Fibroblast of upper back skin (primary cell): ENCODE data around the gene MSH3.
"Not testable (repeated sequence)": the region's sequence is repeated elsewhere in the genome, so short reads cannot be mapped to it uniquely, and the experiment has no call there.

Experiments used
- DNase-seq: peaks from one replicate; pipeline ENCODE4 v3.0.0-alpha.2; 2013

MSH3 gene

DNA sequence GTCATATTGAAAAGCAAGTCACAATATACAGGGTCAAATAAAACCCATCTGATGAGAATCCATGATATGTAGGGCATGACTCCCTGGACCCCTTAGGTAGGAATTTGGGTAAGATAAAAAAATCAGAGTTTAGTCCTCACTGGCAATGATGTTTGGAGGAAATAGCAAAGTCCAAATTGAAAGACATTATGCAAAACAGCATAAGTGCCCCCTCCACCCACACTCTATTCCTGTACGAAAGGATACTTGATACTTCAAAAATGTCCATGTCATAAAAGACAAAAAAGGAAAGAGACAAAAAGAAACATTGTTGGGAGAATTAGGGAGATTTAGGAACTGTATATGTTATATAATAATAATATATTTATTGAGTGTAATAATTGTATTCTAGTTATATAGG is 209.7 kb downstream of the MSH3 start:
- DNase-seq: no peak

DNA sequence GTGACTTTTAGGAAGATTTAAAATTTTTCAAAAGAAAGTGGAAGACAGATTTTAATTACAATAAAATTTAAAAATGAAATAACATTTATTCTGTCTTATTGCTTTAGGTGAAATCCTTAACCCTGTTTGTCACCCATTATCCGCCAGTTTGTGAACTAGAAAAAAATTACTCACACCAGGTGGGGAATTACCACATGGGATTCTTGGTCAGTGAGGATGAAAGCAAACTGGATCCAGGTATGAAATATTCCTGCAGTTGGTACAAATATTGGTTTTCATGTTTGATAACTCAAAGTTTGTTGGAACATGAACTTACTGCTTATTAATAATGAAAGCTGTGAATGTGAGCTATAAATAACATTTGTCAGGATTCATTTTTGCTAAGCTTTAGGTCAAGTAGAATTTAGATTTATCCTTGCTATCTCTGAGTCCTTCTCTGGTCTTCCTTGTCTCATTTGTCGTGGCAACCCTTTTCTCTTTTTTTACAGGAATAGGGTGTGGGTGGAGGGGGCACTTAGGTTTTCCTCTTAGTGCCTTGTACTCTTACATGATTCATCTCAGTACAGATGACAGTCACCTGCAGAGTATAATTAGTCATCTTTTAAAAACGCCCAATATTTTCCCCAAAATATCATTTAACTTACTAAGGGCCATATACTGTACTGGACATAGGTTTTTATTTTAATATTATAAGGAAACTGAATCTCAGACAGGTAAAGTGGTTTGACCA is 210.4 kb downstream of the MSH3 start:
- no peak for DNase-seq

DNA sequence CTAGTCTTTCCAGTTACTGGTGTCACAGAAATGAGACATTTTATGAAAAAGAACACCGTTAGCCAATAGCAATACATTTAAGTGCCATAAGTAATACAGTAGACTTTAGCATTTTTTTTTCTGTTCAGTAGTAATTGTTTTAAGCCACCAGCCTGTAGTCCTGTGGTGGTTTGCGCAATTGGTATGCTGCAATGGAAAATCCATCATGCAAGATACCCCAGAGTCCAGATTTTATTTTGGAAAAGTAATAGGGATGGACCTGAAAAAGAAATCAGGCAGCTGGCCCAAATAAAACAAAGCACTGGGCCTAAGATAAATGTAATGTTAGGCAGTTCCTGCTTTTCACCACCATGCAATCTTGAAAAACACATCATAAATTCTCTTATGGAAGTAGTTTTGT is 211.1 kb downstream of the MSH3 start:
- DNase-seq: peak; percentile 80

DNA sequence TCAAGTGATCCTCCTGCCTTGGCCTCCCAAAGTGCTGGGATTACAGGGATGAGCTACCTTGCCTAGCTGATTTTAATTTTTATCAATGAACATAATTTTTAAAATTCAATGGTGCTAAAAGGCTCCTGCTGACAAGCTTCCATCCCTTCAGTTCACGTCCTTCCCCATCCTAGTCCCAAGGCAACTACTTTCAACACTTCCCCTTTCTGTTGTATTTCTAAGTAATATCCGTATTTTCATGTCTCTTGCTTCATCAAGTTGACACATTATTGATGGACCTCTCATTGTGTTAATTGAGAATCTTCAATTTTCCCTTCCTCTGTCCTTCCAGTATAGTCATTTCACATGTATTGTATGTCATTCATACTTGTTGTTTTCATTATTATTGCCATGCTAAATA is 211.9 kb downstream of the MSH3 start:
- no peak for DNase-seq

DNA sequence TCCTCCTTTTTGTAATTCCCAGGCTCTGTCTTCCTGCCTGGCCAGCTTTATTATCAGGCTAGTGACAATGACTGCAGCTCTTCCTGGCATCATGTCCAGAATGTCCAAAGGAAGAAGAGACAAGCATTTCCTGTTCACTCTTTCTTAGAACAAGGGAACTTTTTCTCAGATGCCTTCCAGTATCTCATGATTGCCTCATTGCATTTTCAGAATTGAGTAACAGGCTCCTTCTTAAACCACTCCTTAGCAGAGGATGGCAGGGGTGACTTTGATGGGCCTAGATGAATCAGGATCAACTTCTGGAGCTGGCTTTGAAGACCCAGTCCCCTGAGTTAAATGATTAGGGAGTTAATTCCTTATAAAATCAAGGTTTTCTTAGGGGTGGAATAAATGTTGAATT is 212.8 kb downstream of the MSH3 start:
- no peak for DNase-seq

DNA sequence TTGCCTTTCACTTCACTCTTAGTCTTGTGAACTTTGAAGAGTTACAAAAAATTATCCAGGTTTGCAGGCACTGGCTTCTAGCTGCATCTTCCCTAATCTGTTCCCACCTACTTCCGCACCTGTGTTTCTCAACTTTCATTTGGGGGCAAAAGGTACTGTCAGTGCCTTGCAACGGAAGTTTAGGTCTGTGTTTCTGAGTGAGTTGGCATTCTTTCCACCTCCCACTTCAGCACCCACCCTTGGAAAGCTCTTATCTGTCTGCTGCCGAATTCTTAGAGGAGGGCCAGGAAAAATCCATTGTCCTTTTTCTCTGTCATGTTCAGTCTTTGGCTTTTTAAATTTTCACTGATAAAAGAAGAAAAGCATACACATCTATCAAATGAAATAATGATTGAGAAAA is 216.0 kb downstream of the MSH3 start:
- no peak for DNase-seq

DNA sequence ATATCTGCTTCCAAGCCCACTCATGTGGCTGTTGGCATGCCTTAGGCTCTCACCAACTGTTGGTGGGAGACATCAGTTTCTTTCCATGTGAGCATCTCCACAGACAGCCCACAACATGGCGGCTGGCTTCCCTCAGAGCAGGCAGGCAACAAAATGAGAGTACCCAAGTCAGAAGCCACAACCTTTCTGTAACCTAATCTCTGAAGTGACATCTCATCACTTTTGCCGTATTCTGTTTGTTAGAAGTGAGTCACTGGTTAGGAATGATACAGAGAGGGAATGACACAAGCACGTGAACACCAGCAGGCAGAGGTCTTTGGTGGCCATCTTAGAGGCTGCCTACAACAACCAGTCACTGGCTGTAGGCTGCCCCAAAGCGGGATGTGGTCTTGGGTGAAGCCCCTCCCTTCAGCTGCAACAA is 217.1 kb downstream of the MSH3 start:
- DNase-seq: peak; percentile 45

DNA sequence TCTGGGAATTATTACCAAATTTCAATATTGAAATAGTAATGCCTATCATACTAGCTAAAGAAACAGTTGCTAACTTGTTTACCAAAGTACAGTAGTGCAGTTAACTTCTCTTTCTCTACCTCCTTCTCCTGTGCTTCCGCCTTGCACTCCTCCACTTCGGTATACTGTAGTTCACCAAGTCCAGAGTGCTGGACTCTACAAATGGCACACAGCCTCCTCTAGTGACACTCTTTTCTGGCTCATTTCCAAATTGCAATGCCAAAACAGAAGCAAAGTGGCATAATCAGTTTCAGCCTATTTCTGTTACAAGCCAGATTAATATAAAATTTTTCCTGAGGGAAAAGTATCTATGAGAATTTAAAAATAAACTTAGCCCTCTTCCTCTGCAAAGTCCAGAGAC is 219.7 kb downstream of the MSH3 start:
- no peak for DNase-seq

DNA sequence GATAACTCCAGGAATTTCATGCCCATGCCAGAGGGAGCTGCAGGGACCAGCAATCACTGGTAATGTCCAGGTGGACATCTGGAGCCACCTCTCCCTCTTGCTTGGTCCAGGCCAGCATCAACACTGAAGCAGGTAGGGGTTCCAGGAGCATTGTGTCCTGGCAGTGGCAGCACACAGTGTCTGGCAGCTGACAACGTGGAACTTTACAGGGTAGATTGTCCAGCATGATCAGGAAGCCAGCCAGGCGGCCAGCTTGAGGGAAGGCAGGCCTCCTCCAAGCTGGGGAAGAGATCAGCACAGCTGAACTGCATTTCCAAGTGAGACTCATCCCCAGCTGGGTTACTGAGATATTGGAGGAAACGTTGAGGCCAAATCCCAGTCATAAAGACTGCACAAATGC is 223.1 kb downstream of the MSH3 start:
- DNase-seq: no peak

DNA sequence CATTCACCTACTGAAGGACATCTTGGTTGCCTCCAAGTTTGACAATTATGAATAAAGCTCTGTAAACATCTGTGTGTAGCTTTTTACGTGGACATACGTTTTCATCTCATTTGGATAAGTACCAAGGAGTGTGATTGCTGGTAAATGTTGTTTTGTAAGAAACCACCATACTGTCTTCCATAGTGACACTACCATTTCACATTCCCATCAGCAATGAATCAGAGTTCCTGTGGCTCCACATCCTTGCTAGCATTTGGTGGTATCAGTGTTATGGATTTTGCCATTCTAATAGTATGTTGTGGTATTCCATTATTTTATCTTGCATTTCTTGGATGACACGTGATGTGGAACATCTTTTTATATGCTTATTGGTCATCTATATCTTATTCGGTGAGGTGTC is 227.3 kb downstream of the MSH3 start:
- DNase-seq: no peak

DNA sequence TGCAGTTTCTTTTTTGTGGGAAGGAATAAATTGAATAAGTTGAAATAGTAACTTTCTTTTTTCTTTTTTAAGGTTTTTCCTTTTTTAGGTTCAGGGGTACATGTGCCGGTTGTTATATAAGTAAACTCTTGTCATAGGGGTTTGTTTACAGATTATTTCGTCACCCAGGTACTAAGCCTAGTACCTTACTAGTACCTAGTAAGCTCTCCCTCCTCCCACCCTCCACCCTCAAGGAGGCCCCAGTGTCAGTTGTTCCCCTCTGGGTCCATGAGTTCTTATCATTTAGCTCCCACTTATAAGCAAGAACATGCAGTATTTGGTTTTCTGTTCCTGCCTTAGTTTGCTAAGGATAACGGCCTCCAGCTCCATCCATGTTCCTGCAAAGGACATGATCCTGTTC is 228.9 kb downstream of the MSH3 start:
- DNase-seq: not testable (repeated sequence)

DNA sequence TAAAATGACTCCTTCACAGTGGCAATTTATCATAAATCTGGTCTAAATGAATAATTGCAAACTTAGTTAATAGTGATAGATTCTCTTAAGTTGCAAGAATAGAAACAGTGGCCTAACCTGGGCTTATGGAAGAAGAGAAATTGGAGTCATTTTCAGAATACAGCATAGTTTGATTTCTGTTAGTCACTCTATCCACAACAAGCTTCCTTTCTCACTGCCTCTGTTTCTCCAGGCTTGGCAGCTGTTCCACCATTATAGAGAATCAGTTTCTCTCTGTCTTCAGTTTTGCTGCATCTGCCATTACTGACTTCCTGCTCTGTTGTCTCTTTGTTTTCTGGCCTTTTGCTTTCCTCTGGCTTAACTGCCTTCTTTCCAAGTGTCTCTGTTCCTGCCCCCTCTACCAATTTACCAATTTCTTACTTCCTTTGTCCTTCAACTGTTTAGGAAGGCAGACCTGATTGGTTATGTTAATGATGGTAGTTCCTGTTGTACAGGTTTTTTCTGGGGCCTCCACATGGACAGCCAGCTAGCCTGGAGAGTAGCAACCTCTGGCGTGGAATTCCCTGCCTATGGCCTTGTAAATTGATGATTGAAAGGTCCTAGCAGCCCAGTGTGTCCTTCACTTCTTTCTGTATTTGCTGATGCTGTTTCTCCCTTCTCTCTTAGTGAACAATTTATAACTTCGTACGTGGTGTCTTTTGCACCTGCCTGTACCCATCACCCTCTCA is 229.8 kb downstream of the MSH3 start:
- DNase-seq: no peak

DNA sequence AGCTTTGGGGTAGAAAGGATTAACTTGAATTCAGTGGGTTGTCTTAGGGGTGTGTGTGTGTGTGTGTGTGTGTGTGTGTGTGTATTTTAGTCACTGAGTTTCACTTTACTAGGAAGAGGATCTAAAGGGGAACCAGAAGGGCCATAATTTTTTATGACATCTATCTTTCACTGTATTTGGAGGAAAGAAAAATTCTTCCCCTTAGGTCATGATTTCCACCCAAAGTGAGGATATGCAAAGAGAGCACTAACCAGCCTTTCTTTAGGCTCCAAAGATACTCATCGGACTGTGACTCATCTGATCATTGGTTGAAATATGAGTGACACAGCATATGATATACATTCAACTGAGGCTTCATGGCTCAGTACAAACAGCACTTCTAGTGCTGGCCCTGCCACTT is 230.5 kb downstream of the MSH3 start:
- peak; percentile 27 for DNase-seq

DNA sequence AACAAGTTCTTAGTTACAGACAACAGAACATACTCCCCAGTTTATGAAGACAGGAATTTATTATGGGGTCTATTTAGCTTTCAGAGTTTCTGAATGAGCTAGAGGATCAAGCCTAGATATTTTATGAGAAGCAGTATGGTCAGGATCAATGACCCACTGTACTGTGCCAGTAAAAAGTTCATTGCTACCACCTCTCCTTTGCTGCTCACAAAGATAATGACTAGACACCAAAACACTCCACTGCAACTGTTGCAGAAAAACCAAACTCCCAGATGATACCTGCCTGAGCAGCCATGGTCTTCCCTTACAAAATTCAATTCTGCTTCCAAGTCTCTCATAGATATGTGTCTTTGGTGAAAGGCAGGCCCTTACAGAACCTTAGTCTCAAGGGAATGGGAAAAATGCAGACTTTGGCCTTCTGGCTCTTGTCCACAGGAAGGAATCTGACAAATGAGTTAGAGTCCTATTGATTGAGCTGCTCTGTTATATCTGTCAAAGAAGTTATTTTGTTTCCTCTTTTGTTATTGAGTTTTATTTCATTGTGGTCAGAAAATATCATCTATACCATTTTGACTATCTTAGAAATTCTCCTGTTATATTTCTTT is 231.0 kb downstream of the MSH3 start:
- DNase-seq: peak; percentile 60

DNA sequence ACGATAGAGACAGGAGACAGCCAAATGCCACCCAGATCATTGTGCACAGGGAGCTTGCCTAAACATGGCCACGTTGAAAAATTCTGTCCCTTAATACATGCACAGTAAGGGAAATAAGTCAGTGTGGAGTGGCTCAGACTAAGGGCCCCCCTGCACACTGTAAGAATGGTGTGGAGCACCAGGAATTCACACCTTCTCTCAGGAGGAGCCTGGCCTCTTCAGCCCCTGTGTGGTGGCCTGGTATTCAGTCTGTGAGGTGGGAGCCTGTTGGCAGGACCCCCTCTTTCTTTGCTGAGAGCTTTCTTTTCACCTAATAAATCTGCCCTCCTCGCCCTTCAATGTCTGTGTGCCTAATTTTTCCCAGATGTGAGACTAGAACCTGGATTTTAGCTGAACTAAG is 239.6 kb downstream of the MSH3 start:
- no peak for DNase-seq

DNA sequence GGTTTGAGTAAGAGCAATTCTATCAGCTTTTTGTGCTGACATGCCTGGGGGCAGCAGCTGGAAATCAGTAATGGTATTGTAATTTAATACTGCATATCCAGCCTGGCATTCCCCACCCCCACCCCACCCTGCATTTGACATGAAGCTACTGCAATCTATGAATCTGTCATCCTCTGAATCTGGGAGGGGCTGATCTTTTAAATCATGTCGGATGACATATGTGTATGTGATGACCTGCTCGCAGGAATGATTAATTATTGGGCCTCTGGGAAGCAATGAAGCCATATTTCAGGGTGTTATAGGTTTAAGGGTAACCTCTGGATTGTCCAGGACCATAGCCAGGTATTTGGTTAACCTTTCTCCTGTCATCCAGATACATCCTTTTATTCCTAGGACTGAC is 241.1 kb downstream of the MSH3 start:
- no peak for DNase-seq

DNA sequence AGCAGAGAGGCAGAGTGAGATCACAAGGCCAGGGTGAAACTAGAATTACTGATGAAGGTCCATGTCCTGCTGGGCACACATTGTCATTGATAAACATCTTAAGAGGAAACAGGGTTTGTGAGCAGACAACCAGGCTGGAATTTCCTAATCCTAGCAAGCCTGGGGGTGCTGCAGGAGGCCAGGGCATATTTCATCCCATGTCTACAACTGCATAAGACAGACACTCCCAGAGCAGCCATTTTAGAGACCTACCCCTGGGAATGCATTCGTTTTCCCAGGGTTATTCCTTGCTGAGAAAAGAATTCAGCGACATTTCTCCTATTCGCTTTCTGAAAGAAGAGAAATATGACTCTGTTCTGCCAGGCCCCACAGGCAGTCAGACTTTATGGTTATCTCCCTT is 248.2 kb downstream of the MSH3 start:
- not testable (repeated sequence) for DNase-seq

DNA sequence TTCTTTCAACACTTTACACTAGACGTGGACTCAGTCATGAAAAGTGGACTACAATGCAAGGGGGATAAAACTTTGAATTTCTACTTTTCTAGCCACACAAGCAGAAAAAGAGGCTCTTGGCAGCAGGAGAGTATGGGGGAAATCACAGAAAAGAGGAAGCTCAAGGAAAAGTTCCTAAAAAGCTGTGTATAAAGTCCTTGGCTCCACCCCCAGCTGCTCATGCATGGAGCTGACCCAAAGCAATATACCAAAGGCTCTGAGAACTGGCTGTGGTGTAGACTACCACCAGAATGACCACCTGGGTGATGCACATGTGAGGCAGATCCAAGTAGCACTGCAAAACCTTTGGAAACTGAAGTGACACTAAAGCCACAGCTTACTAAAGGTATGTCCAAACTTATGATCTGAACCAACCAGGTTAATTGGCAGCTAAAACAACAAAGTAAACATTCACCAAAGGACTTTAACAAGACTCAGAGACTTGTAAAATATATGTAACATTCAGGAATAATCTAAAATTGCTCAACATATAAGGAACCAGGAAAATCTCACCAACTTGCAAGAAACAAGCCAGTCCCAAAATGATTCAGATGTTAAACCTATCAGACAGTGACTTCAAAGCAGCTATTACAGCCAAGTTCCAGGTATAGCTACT is 250.2 kb downstream of the MSH3 start:
- no peak for DNase-seq

DNA sequence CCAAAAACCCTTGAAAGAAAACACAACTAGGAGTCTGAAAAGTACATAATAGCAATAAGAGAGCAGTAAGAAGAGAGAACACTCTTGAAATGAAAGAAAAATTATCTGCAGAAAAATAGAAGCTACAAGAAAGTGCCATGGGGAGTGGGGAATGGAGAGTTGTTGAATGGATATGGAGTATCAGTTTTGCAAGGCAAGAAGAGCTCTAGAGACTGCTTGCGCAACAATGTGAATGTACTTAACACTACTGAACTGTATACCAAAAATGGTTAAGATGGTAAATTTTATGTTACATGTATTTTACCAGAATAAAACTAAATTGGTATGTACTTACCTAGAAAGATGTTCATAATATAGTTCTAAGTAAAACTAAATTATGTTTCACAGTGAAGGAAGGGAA is 251.0 kb downstream of the MSH3 start:
- no peak for DNase-seq

DNA sequence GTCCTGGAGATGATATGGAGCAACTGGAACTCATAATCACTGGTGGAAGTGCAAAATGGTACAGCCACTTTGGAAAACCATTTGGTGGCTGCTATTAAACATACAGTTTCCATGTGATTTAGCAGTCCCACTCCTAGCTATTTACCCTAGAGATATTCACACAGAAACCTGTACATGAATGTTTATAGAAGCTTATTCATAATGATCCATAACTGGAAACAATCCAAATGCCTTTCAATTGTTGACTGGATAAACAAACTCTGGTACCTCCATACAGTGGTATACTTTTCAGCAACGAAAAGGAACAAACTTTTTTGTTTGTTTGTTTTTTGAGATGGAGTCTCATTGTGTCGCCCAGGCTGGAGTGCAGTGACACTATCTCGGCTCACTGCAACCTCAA is 258.0 kb downstream of the MSH3 start:
- no peak for DNase-seq

DNA sequence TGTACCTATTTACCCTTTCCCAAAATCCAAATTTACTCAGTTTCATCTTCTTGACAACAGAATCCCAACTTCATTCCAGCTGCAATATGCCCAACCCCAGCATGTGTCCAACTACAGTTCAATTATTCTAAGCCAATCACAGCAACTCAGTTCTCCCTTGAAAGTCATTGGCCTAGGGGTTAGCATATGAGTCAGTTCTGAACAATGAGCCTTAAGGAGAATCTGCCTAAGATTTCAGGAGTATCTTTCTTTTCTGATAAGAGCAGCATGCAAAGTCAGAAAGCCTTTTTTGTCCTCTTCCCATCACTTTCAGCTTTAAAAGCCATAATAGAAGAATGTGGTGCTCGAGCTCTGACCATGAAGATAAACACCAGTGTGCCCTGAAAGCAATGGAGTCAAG is 261.3 kb downstream of the MSH3 start:
- peak; percentile 13 for DNase-seq

DNA sequence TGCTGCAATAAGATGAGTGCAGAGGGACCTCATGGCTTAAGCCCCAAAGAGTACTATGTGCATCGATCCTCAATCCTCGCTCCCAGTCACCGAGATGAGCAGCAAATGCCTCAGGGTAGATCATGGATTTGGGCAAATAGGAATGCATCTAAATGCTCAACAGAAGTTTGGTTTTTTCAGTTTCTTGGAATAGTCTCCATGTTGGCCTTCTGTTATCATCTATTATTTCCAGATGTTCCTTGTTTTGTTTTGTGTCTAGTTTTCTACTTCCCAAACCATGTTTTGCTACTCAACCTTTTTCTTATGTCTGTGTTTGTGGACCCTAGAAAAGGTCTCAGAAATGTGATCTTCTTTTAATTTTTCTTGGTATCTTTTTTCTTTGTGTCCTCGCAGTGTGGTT is 262.2 kb downstream of the MSH3 start:
- DNase-seq: peak; percentile 4

DNA sequence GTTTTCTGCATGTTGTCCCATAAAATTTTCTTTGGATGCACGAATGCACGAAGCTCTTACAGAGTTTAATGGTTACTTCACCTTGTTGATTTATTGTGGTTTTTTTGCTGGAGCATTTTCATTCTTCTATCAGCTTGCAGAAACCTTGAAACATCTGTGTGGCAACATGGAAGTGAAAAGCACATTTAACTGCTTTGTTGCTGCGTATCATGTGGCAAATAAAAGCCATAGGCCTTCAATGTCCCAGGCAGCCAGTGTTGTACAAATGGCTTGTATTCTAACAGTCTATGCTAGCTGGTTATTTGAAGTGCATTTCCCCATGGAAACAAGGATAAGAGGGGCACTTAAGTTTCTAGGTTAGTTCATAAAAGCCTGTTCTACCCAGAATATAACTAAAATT is 263.2 kb downstream of the MSH3 start:
- peak; percentile 14 for DNase-seq

DNA sequence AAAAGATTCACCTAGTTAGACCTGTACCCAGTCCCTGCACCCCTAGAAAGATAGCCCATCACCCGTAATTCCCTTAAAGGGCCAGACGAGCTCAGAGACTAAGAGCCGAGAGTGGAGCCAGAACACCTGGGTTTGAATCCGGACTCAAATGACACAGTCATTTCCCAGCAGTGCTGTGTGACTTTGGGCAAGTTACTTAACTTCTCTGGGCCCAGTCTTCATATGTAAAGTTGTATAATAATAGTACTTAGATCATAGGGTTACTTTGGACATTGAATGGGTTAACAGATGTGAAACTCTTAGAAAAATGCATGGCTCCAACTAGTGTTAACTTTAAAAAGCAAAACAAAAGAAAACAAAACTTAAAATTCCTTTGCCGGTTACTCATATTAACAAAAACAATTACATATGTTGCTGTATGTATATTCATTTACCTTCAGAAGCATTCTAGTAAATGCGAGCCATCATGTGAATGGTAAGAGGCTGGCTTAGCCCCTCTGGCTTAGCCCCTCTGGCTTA is 265.3 kb downstream of the MSH3 start:
- peak; percentile 4 for DNase-seq
